ENCODE data around the gene ATP8B2. TPM values are rescaled to one million over a fixed set of nuclear protein-coding genes. Genes with fewer than 3 reads are reported as not detected.
"Not testable (repeated sequence)": the region's sequence is repeated elsewhere in the genome, so short reads cannot be mapped to it uniquely, and the experiment has no call there.

The ATP8B2 gene
- total RNA-seq, 1 experiment from 2014 or later: 27.1 TPM

- POLR2A ChIA-PET: interaction anchor here (0.7 kb wide), 1 partner anchor 74 kb away, joined by 3 read pairs; no protein-coding TSS in a partner anchor
- no peak for TF ChIP-seq CTCF (IDR thresholded peaks at IDR 0.05; ENCODE audit: unreplicated experiment)
- BruUV-seq (replicated peaks): no TSS peak
- CTCF ChIA-PET: interaction anchor here (0.7 to 0.9 kb wide), 3 partner anchors 8 to 129 kb away, joined by 3 to 4 read pairs (median 3); partner anchors contain the start of gene ATP8B2
- H3K4me3 Mint-ChIP-seq (ENCODE audit: unreplicated experiment): no peak overlapping the region
- peaks cover 6% of the 10 kb centered on the region for H3K4me1 Mint-ChIP-seq (ENCODE audit: insufficient read depth, unreplicated experiment)
- H3K27ac Mint-ChIP-seq (ENCODE audit: low read depth, unreplicated experiment): no peak overlapping the region
- DNase-seq (ENCODE audit: unreplicated experiment): no peak
- peaks cover 25% of the 10 kb centered on the region for H3K27me3 Mint-ChIP-seq (ENCODE audit: insufficient read depth, unreplicated experiment)
- intact Hi-C loops (cut with micrococcal nuclease): no loop called here
- no peaks in the 10 kb centered on the region for H3K36me3 Mint-ChIP-seq (ENCODE audit: insufficient read depth, unreplicated experiment)
- H3K9me3 Mint-ChIP-seq (ENCODE audit: unreplicated experiment): no peaks in the 10 kb centered on the region
Observed at GRCh38 chr1:154316704-154317103, 8.6 kb upstream of the ATP8B2 start.

- no peak overlapping the region for H3K4me3 Mint-ChIP-seq (ENCODE audit: unreplicated experiment)
- POLR2A ChIA-PET: interaction anchor here (1.1 kb wide), 1 partner anchor 8 kb away, joined by 3 read pairs; no protein-coding TSS in a partner anchor
- TF ChIP-seq CTCF (IDR thresholded peaks at IDR 0.05; ENCODE audit: unreplicated experiment): no peak
- intact Hi-C loops (cut with micrococcal nuclease): no loop called here
- H3K36me3 Mint-ChIP-seq (ENCODE audit: insufficient read depth, unreplicated experiment): no peaks in the 10 kb centered on the region
- H3K9me3 Mint-ChIP-seq (ENCODE audit: unreplicated experiment): no peaks in the 10 kb centered on the region
- no peak overlapping the region for H3K27ac Mint-ChIP-seq (ENCODE audit: low read depth, unreplicated experiment)
- BruUV-seq (replicated peaks): no TSS peak
- CTCF ChIA-PET: interaction anchor here (0.7 to 0.8 kb wide), 2 partner anchors 9 to 197 kb away, joined by 3 read pairs; no protein-coding TSS in a partner anchor
- H3K4me1 Mint-ChIP-seq (ENCODE audit: insufficient read depth, unreplicated experiment): peaks cover 6% of the 10 kb centered on the region
- peaks cover 12% of the 10 kb centered on the region for H3K27me3 Mint-ChIP-seq (ENCODE audit: insufficient read depth, unreplicated experiment)
- DNase-seq (ENCODE audit: unreplicated experiment): no peak
Observed at GRCh38 chr1:154318386-154318785, 6.9 kb upstream of the ATP8B2 start.

- BruUV-seq (replicated peaks): no TSS peak
- no peaks in the 10 kb centered on the region for H3K36me3 Mint-ChIP-seq (ENCODE audit: insufficient read depth, unreplicated experiment)
- peaks cover 10% of the 10 kb centered on the region for H3K4me1 Mint-ChIP-seq (ENCODE audit: insufficient read depth, unreplicated experiment)
- no peak within 1 kb of the TSS for H3K27ac Mint-ChIP-seq (ENCODE audit: low read depth, unreplicated experiment)
- POLR2A ChIA-PET: interaction anchor here (0.6 to 0.9 kb wide), 2 partner anchors 103 to 129 kb away, joined by 3 read pairs; partner anchors contain the start of gene TPM3
- H3K9me3 Mint-ChIP-seq (ENCODE audit: unreplicated experiment): no peaks in the 10 kb centered on the region
- no peak within 1 kb of the TSS for H3K4me3 Mint-ChIP-seq (ENCODE audit: unreplicated experiment)
- DNase-seq (ENCODE audit: unreplicated experiment): no peak
- CTCF ChIA-PET: interaction anchor here (0.6 to 1.0 kb wide), 3 partner anchors 10 to 14 kb away, joined by 3 to 6 read pairs (median 4); no protein-coding TSS in a partner anchor
- intact Hi-C loops (cut with micrococcal nuclease): no loop called here
- peaks cover 12% of the 10 kb centered on the region for H3K27me3 Mint-ChIP-seq (ENCODE audit: insufficient read depth, unreplicated experiment)
- no peak for TF ChIP-seq CTCF (IDR thresholded peaks at IDR 0.05; ENCODE audit: unreplicated experiment)
Observed at GRCh38 chr1:154320882-154321608, 4.3 kb upstream of the ATP8B2 start, which contains the start of gene AQP10. Gene AQP10 (plus strand): TSS chr1:154321093. CDS start chr1:154321156, 63 bp downstream.

GRCh38 chr1:154321609-154321934, 3.8 kb upstream of the ATP8B2 start:
- Mint-ChIP-seq H3K4me1 (ENCODE audit: insufficient read depth, unreplicated experiment) (peaks cover 15% of the 10 kb centered on the region), H3K27me3 (ENCODE audit: insufficient read depth, unreplicated experiment) (peaks cover 12% of the 10 kb centered on the region)
- H3K27ac Mint-ChIP-seq (ENCODE audit: low read depth, unreplicated experiment); intact Hi-C loops (cut with micrococcal nuclease); H3K4me3 Mint-ChIP-seq (ENCODE audit: unreplicated experiment); BruUV-seq (replicated peaks); DNase-seq (ENCODE audit: unreplicated experiment); H3K36me3 Mint-ChIP-seq (ENCODE audit: insufficient read depth, unreplicated experiment); CTCF ChIA-PET; H3K9me3 Mint-ChIP-seq (ENCODE audit: unreplicated experiment): not testable (repeated sequence)
- POLR2A ChIA-PET: interaction anchor here (0.9 kb wide), 1 partner anchor 102 kb away, joined by 3 read pairs; no protein-coding TSS in a partner anchor

All from MCF 10A (cell line).